Esophagus squamous epithelium (tissue), 4 donors: ENCODE measurements around the gene SAMD14.

Experiments
- CTCF ChIP-seq, 6 experiments: fragments of 450-650 bp in 4 of 6; fragments of 200-600 bp in 2 of 6; sonication (generic) in 2 of 6; IDR thresholded peaks; one replicate each; pipeline ENCODE4 v1.5.1; 2016 to 2019; ENCODE audit warnings: antibody characterized with exemption in 6 of 6, mild to moderate bottlenecking in 4 of 6, moderate library complexity in 4 of 6
- POLR2A ChIP-seq, 4 donors: fragments of 450-650 bp; IDR thresholded peaks; one replicate each; pipeline ENCODE4 v1.6.1; 2017; ENCODE audit warnings: antibody characterized with exemption in 4 of 4, mild to moderate bottlenecking in 4 of 4, moderate library complexity in 3 of 4

- TF ChIP-seq CTCF (IDR thresholded peaks at IDR 0.05) = no peak
- TF ChIP-seq POLR2A (IDR thresholded peaks at IDR 0.05) = no peak
Observed at GRCh38 chr17:50172936-50173334, 43.0 kb upstream of the SAMD14 start.
